Measurements from ENCODE around the gene KRTAP9-3. TPM values are rescaled to one million over a fixed set of nuclear protein-coding genes. Genes with fewer than 3 reads are reported as not detected.

KRTAP9-3 gene
- total and polyA plus RNA-seq, 9 donors = not detected

- H3K27me3 ChIP-seq = no peaks in the 10 kb centered on the region
- intact Hi-C loops (cut with DNase I) = no loop called here
- TF ChIP-seq CTCF (IDR thresholded peaks at IDR 0.05) (no peak), EP300 (IDR thresholded peaks at IDR 0.05) (no peak), POLR2A (IDR thresholded peaks at IDR 0.05) (no peak)
Observed at GRCh38 chr17:41278176-41278955, 46.1 kb downstream of the KRTAP9-3 start.

More at GRCh38 chr17:41278176-41278955, 46.1 kb downstream of the KRTAP9-3 start:
- H3K9me3 ChIP-seq = no peaks in the 10 kb centered on the region
- 83 to 87% (median 86%) methylated on average over 3 of the region's 3 CpGs for WGBS, 3 donors
- DNase-seq = no peak
- H3K36me3 ChIP-seq = no peaks in the 10 kb centered on the region
- H3K4me1 ChIP-seq (ENCODE audit: insufficient read depth) = no peaks in the 10 kb centered on the region
- H3K4me3 ChIP-seq = no peak overlapping the region
- no peak overlapping the region for H3K27ac ChIP-seq

Small RNA genes within 50 kb of the gene (small RNA-seq; reads per million reads assigned to genes)
- gene KRTAP4-17P (not detected), gene KRTAP9-10P (not detected)

Other genes starting within 250 kb of the KRTAP9-3 start
Only the 30 nearest of the 42 such genes appear.
- gene KRTAP2-1, start 185.1 kb upstream of the KRTAP9-3 start, total RNA-seq = not detected
- not detected for gene KRTAP2-1, start 185.1 kb upstream of the KRTAP9-3 start, polyA plus RNA-seq
- gene KRTAP2-2, start 177.2 kb upstream of the KRTAP9-3 start, total RNA-seq = not detected
- not detected for gene KRTAP2-2, start 177.2 kb upstream of the KRTAP9-3 start, polyA plus RNA-seq
- gene KRTAP2-3, start 172.3 kb upstream of the KRTAP9-3 start, total RNA-seq = not detected
- not detected for gene KRTAP2-3, start 172.3 kb upstream of the KRTAP9-3 start, polyA plus RNA-seq
- gene KRTAP2-4, start 166.6 kb upstream of the KRTAP9-3 start, total RNA-seq = not detected
- not detected for gene KRTAP2-4, start 166.6 kb upstream of the KRTAP9-3 start, polyA plus RNA-seq
- gene KRTAP4-7, start 148.3 kb upstream of the KRTAP9-3 start, total RNA-seq = not detected
- not detected for gene KRTAP4-7, start 148.3 kb upstream of the KRTAP9-3 start, polyA plus RNA-seq
- not detected for gene KRTAP4-8, start 134.3 kb upstream of the KRTAP9-3 start, total RNA-seq
- not detected for gene KRTAP4-8, start 134.3 kb upstream of the KRTAP9-3 start, polyA plus RNA-seq
- not detected for gene KRTAP4-16, start 130.2 kb upstream of the KRTAP9-3 start, total RNA-seq
- not detected for gene KRTAP4-16, start 130.2 kb upstream of the KRTAP9-3 start, polyA plus RNA-seq
- gene KRTAP4-9, start 127.1 kb upstream of the KRTAP9-3 start, total RNA-seq = not detected
- not detected for gene KRTAP4-9, start 127.1 kb upstream of the KRTAP9-3 start, polyA plus RNA-seq
- not detected for gene KRTAP4-11, start 114.1 kb upstream of the KRTAP9-3 start, total RNA-seq
- not detected for gene KRTAP4-11, start 114.1 kb upstream of the KRTAP9-3 start, polyA plus RNA-seq
- gene KRTAP4-12, start 108.3 kb upstream of the KRTAP9-3 start, total RNA-seq = not detected
- not detected for gene KRTAP4-12, start 108.3 kb upstream of the KRTAP9-3 start, polyA plus RNA-seq
- not detected for gene KRTAP4-6, start 91.9 kb upstream of the KRTAP9-3 start, total RNA-seq
- not detected for gene KRTAP4-6, start 91.9 kb upstream of the KRTAP9-3 start, polyA plus RNA-seq
- not detected for gene KRTAP4-5, start 82.6 kb upstream of the KRTAP9-3 start, total RNA-seq
- not detected for gene KRTAP4-5, start 82.6 kb upstream of the KRTAP9-3 start, polyA plus RNA-seq
- not detected for gene KRTAP4-4, start 71.7 kb upstream of the KRTAP9-3 start, total RNA-seq
- not detected for gene KRTAP4-4, start 71.7 kb upstream of the KRTAP9-3 start, polyA plus RNA-seq
- gene KRTAP4-3, start 64.2 kb upstream of the KRTAP9-3 start, total RNA-seq = not detected
- not detected for gene KRTAP4-3, start 64.2 kb upstream of the KRTAP9-3 start, polyA plus RNA-seq
- gene KRTAP4-2, start 54.2 kb upstream of the KRTAP9-3 start, total RNA-seq = not detected
- gene KRTAP4-2, start 54.2 kb upstream of the KRTAP9-3 start, polyA plus RNA-seq = not detected
- not detected for gene KRTAP4-1, start 47.5 kb upstream of the KRTAP9-3 start, total RNA-seq
- not detected for gene KRTAP4-1, start 47.5 kb upstream of the KRTAP9-3 start, polyA plus RNA-seq
- gene KRTAP9-1, start 42.6 kb upstream of the KRTAP9-3 start, total RNA-seq = not detected
- gene KRTAP9-1, start 42.6 kb upstream of the KRTAP9-3 start, polyA plus RNA-seq = not detected
- gene KRTAP9-2, start 5.8 kb upstream of the KRTAP9-3 start, total RNA-seq = not detected
- not detected for gene KRTAP9-2, start 5.8 kb upstream of the KRTAP9-3 start, polyA plus RNA-seq
- not detected for gene KRTAP9-8, start 5.5 kb downstream of the KRTAP9-3 start, total RNA-seq
- not detected for gene KRTAP9-8, start 5.5 kb downstream of the KRTAP9-3 start, polyA plus RNA-seq
- not detected for gene KRTAP9-4, start 17.2 kb downstream of the KRTAP9-3 start, total RNA-seq
- gene KRTAP9-4, start 17.2 kb downstream of the KRTAP9-3 start, polyA plus RNA-seq = not detected
- not detected for gene KRTAP9-9, start 22.9 kb downstream of the KRTAP9-3 start, total RNA-seq
- not detected for gene KRTAP9-9, start 22.9 kb downstream of the KRTAP9-3 start, polyA plus RNA-seq
- not detected for gene KRTAP9-6, start 32.9 kb downstream of the KRTAP9-3 start, total RNA-seq
- gene KRTAP9-6, start 32.9 kb downstream of the KRTAP9-3 start, polyA plus RNA-seq = not detected
- not detected for gene KRTAP9-7, start 43.2 kb downstream of the KRTAP9-3 start, total RNA-seq
- not detected for gene KRTAP9-7, start 43.2 kb downstream of the KRTAP9-3 start, polyA plus RNA-seq
- gene KRTAP29-1, start 70.4 kb downstream of the KRTAP9-3 start, total RNA-seq = not detected
- gene KRTAP29-1, start 70.4 kb downstream of the KRTAP9-3 start, polyA plus RNA-seq = not detected
- not detected for gene KRTAP16-1, start 76.9 kb downstream of the KRTAP9-3 start, total RNA-seq
- gene KRTAP16-1, start 76.9 kb downstream of the KRTAP9-3 start, polyA plus RNA-seq = not detected
- gene KRTAP17-1, start 83.3 kb downstream of the KRTAP9-3 start, total RNA-seq = not detected
- gene KRTAP17-1, start 83.3 kb downstream of the KRTAP9-3 start, polyA plus RNA-seq = not detected
- not detected for gene KRT33A, start 118.4 kb downstream of the KRTAP9-3 start, total RNA-seq
- gene KRT33A, start 118.4 kb downstream of the KRTAP9-3 start, polyA plus RNA-seq = not detected
- not detected for gene KRT33B, start 137.4 kb downstream of the KRTAP9-3 start, total RNA-seq
- not detected for gene KRT33B, start 137.4 kb downstream of the KRTAP9-3 start, polyA plus RNA-seq
- gene KRT34, start 149.9 kb downstream of the KRTAP9-3 start, total RNA-seq = not detected
- gene KRT34, start 149.9 kb downstream of the KRTAP9-3 start, polyA plus RNA-seq = not detected
- not detected for gene KRT31, start 165.2 kb downstream of the KRTAP9-3 start, total RNA-seq
- not detected for gene KRT31, start 165.2 kb downstream of the KRTAP9-3 start, polyA plus RNA-seq